Measurements from ENCODE around the gene TFCP2L1. TPM values are rescaled to one million over a fixed set of nuclear protein-coding genes. Genes with fewer than 3 reads are reported as not detected.

The TFCP2L1 gene
- total RNA-seq, 4 donors from 2014 or later = 18.3 to 75.8 (median 49.3) TPM

DNA sequence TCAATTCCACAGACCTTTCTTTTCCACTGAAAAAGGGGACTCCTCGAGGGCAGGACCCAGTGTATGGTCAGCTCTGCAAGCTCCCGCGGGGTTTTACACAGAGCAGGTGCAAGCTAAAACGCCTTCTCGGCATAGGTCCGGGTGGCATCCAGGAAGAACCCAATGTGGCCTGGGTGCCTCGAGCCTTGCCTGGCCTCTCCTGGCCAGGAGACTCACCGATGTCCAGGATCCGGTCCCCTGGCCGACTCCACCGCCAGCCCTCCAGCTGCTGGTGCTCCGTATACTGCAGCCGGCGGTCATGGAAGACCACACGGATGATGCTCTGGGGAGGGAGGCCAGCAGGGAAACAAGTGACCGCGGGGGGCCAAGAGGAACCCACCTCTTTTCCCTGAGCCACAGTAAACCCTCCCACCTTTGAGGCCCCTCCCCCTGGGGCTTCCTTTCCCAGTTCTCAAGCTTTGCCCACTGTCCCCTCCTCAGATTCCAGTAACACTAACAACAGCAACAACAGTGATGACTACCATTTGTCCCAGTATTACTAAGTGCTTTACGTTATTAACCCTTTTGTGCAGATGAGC is 36.1 kb downstream of the TFCP2L1 start:
- intact Hi-C loops (cut with DNase I; ENCODE audit: low total_unique reads) = no loop called here
- no peak for TF ChIP-seq POLR2A (IDR thresholded peaks at IDR 0.05)
- TF ChIP-seq, protein P1, sequence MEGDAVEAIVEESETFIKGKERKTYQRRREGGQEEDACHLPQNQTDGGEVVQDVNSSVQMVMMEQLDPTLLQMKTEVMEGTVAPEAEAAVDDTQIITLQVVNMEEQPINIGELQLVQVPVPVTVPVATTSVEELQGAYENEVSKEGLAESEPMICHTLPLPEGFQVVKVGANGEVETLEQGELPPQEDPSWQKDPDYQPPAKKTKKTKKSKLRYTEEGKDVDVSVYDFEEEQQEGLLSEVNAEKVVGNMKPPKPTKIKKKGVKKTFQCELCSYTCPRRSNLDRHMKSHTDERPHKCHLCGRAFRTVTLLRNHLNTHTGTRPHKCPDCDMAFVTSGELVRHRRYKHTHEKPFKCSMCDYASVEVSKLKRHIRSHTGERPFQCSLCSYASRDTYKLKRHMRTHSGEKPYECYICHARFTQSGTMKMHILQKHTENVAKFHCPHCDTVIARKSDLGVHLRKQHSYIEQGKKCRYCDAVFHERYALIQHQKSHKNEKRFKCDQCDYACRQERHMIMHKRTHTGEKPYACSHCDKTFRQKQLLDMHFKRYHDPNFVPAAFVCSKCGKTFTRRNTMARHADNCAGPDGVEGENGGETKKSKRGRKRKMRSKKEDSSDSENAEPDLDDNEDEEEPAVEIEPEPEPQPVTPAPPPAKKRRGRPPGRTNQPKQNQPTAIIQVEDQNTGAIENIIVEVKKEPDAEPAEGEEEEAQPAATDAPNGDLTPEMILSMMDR (IDR thresholded peaks at IDR 0.05) = no peak
- H3K4me3 ChIP-seq (ENCODE audit: low read depth, poor library complexity, severe bottlenecking) = no peak overlapping the region
- 81 to 87% methylated on average over 13 to 18 of the region's 18 CpGs for WGBS, 2 donors
- DNase-seq (ENCODE audit: low spot score in 2 of 2) = no peak

DNA sequence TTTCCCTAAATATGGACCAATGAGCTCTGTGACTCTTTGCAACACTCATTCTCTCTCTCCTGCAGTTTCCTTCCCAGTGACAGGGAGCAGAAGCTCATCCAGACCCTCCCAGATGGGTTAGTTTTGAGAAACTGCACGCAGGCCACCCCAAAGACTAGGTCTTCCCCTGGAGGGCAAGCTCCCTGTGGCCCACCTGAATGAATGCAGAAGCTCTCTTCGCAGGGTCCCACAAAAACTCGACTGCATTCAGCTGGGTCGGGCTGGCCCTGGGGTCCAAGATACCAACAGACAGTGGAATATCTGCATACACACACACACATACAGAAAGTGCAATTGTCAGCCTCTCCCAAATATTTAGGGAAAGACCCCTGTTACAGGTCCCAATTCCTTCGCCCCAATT is 37.0 kb downstream of the TFCP2L1 start:
- 92 to 93% methylated on average over 5 of the region's 5 CpGs for WGBS, 2 donors
- intact Hi-C loops (cut with DNase I; ENCODE audit: low total_unique reads) = no loop called here
- H3K4me3 ChIP-seq (ENCODE audit: low read depth, poor library complexity, severe bottlenecking) = no peak overlapping the region
- no peak for DNase-seq (ENCODE audit: low spot score in 2 of 2)
- TF ChIP-seq POLR2A (IDR thresholded peaks at IDR 0.05) = no peak
- TF ChIP-seq, protein P1 (IDR thresholded peaks at IDR 0.05) = no peak

DNA sequence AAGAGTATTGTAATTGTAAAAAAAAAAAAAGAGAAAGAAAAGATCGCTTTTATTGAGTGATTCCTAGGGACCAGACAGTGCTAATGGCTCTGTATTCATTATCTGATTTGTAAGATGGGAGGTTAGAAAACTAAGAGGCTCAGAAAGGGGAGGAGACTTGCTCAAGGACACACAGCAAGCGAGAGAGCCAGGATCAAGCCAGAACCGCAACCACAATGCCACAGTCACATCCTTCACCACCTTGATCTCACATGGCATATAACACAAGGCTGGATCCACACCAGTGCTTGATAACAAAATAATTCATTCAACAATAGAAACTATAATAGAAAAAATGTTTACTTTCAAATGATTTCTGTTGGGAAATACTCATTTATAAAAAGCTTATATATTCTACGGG is 37.5 kb downstream of the TFCP2L1 start:
- 81 to 88% methylated on average over 4 of the region's 4 CpGs for WGBS, 2 donors
- DNase-seq (ENCODE audit: low spot score in 2 of 2) = no peak
- TF ChIP-seq, protein P1 (IDR thresholded peaks at IDR 0.05) = no peak
- TF ChIP-seq POLR2A (IDR thresholded peaks at IDR 0.05) = no peak
- H3K4me3 ChIP-seq (ENCODE audit: low read depth, poor library complexity, severe bottlenecking) = no peak overlapping the region
- intact Hi-C loops (cut with DNase I; ENCODE audit: low total_unique reads) = no loop called here

DNA sequence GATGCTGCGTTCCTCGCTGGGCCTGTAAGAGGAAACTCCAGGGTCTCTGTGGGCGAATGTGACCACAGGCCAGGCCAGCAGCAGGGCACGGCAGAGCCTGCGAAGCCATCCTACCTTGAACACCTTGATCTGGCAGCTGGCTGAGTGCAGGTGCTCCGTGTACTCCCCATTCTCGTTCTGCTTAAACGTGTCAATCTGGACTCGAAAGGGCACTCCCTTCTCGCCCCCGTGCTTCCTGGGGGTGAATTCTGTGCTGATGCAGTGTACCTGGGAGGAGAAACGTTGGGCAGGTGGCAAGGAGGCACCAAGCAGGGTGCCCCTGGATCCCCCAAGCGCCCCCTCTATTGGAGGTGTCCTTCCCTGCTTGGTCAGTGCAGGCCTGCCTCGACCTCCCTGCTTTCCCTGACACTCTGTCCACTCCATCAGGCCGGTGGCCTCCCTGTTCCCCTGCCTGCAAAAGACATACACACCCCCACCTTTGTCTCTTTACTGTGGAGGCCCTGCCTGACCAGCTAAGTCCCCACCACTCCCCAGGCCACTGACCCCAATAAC is 38.2 kb downstream of the TFCP2L1 start:
- no peak for DNase-seq (ENCODE audit: low spot score in 2 of 2)
- intact Hi-C loops (cut with DNase I; ENCODE audit: low total_unique reads) = no loop called here

DNA sequence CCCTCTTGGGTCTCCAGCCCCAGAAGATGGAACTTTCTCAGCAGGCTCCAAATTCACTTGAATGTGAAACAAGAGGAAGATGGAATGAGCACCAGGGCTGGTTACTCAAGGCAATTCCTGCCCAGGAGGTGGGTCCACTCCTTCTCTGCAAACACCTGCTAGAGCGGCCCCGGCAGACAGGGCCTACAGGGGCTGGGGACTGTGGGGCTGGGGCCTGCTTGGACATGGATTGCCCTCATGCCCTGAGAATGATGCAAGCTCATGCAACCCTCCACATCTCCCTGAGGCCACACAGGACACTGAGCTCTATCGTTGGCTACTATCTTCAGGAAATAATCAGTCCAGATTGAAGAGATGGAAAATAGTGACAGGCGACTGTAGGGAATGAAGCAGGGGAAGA is 39.1 kb downstream of the TFCP2L1 start:
- DNase-seq (ENCODE audit: low spot score in 2 of 2) = no peak
- H3K4me3 ChIP-seq (ENCODE audit: low read depth, poor library complexity, severe bottlenecking) = no peak overlapping the region
- intact Hi-C loops (cut with DNase I; ENCODE audit: low total_unique reads) = no loop called here
- WGBS, 2 donors = 88 to 91% methylated on average over 4 of the region's 4 CpGs
- no peak for TF ChIP-seq POLR2A (IDR thresholded peaks at IDR 0.05)
- TF ChIP-seq, protein P1 (IDR thresholded peaks at IDR 0.05) = no peak

More for the DNA sequence above, 38.2 kb downstream of the TFCP2L1 start:
- 79 to 84% methylated on average over 13 to 15 of the region's 15 CpGs for WGBS, 2 donors
- no peak overlapping the region for H3K4me3 ChIP-seq (ENCODE audit: low read depth, poor library complexity, severe bottlenecking)
- TF ChIP-seq POLR2A (IDR thresholded peaks at IDR 0.05) = no peak
- TF ChIP-seq, protein P1 (IDR thresholded peaks at IDR 0.05) = no peak
